Uterus (tissue), 4 donors: ENCODE data around the gene PHC2. TPM values are rescaled to one million over a fixed set of nuclear protein-coding genes. Genes with fewer than 3 reads are reported as not detected.

Experiments
- DNase-seq, 2 donors: peaks; one replicate each; pipeline ENCODE4 v3.0.0-alpha.2; 2019 to 2020
- H3K27ac ChIP-seq, 2 donors: fragments of 200-600 bp; sonication (generic); 1 replicate in 1 of 2; 2 replicates in 1 of 2; pipeline ENCODE4 v1.5.1; 2016 to 2018
- H3K27me3 ChIP-seq, 2 donors: fragments of 200-600 bp; sonication (generic); one replicate each; pipeline ENCODE4 v1.5.1; 2018 to 2019; ENCODE audit warnings: control low read depth in 1 of 2
- H3K36me3 ChIP-seq, 2 donors: fragments of 200-600 bp; sonication (generic); one replicate each; pipeline ENCODE4 v1.5.1; 2019; ENCODE audit warnings: control low read depth in 1 of 2
- H3K4me1 ChIP-seq, 2 donors: fragments of 200-600 bp; sonication (generic); one replicate each; pipeline ENCODE4 v1.5.1; 2018 to 2019; ENCODE audit warnings: control low read depth in 1 of 2
- H3K4me3 ChIP-seq, 2 donors: fragments of 200-600 bp; sonication (generic); 1 replicate in 1 of 2; 2 replicates in 1 of 2; pipeline ENCODE4 v1.5.1; 2018 to 2019; ENCODE audit warnings: mild to moderate bottlenecking in 1 of 2
- H3K9me3 ChIP-seq, 2 donors: fragments of 200-600 bp; sonication (generic); one replicate each; pipeline ENCODE4 v1.5.1; 2019; ENCODE audit warnings: control low read depth in 1 of 2
- POLR2A ChIP-seq, 2 donors: fragments of 450-650 bp; IDR thresholded peaks; one replicate each; pipeline ENCODE4 v1.6.1; 2016; ENCODE audit warnings: antibody characterized with exemption in 2 of 2, mild to moderate bottlenecking in 1 of 2, moderate library complexity in 1 of 2
- intact Hi-C: fragments of 100-400 bp; cut with DNase I; formaldehyde crosslinking; loops from one replicate; pipeline ENCODE4 v1.15.1; 2023; ENCODE audit warnings: low total_unique reads
- total RNA-seq, 4 donors: library from RNA; depleted of rRNA in 3 of 4; stranded (reverse); fragments of >200 nt in 3 of 4; gene quantifications; one replicate each; pipeline versions ENCODE4 v1.1.0 to v1.2.4, GENCODE V29; 2014 to 2023
- TF ChIP-seq, protein P1 (sequence below), 4 experiments: fragments of 200-600 bp in 2 of 4; fragments of 450-650 bp in 2 of 4; sonication (generic) in 2 of 4; IDR thresholded peaks; one replicate each; pipeline ENCODE4 v1.5.1; 2016 to 2019; ENCODE audit warnings: antibody characterized with exemption in 4 of 4, mild to moderate bottlenecking in 2 of 4, moderate library complexity in 1 of 4
- donor health status: DM: yes; HTN: yes; CAD: no.

Gene PHC2
- total RNA-seq, 4 donors from 2014 or later, result 51.5 to 203 (median 102) TPM

DNA sequence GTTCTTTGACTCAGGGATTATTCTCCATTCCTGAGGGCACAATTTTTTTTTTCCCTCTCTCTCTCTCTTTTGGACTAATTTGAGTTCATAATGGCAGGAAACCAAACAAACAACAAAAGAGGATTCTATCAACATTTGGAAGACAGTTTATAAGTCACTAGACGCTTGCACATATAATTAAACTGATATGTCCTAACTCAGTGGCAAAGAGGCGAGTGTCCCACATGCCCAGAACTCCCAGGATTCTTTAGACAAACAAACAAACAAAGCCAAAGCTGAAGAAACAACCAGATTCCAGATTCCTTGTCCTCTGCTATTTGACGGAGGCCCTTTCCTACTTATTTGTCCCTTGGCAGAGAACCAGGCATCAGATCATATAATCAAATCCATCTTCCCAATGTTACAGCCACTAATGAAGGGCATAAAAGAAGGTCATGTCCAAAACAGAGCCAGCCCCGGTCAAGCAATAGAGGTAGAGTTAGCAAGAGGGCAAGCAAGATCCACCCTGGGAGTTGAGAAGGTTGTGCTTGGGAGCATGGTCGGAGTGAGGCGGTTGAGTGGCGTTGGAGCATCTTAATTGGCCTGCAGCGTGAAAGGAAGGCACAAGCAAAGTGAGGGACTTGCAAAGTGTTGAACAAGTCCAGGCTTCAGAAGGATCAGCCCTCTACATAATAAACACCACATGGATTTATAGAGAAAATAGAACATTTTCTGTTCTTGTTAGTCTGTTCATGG, 144.3 kb downstream of the PHC2 start:
- Histone ChIP-seq H3K9me3 (no peaks in the 10 kb centered on the region), H3K36me3 (no peaks in the 10 kb centered on the region), H3K4me3 (no peak overlapping the region), H3K27ac (no peak overlapping the region), H3K27me3 (no peaks in the 10 kb centered on the region), H3K4me1 (peaks cover 0 to 7% of the 10 kb centered on the region in 2 donors)
- DNase-seq, result no peak
- TF ChIP-seq, protein P1, sequence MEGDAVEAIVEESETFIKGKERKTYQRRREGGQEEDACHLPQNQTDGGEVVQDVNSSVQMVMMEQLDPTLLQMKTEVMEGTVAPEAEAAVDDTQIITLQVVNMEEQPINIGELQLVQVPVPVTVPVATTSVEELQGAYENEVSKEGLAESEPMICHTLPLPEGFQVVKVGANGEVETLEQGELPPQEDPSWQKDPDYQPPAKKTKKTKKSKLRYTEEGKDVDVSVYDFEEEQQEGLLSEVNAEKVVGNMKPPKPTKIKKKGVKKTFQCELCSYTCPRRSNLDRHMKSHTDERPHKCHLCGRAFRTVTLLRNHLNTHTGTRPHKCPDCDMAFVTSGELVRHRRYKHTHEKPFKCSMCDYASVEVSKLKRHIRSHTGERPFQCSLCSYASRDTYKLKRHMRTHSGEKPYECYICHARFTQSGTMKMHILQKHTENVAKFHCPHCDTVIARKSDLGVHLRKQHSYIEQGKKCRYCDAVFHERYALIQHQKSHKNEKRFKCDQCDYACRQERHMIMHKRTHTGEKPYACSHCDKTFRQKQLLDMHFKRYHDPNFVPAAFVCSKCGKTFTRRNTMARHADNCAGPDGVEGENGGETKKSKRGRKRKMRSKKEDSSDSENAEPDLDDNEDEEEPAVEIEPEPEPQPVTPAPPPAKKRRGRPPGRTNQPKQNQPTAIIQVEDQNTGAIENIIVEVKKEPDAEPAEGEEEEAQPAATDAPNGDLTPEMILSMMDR (IDR thresholded peaks at IDR 0.05), result no peak
- TF ChIP-seq POLR2A (IDR thresholded peaks at IDR 0.05), result no peak
- intact Hi-C loops, result no loop called here

DNA sequence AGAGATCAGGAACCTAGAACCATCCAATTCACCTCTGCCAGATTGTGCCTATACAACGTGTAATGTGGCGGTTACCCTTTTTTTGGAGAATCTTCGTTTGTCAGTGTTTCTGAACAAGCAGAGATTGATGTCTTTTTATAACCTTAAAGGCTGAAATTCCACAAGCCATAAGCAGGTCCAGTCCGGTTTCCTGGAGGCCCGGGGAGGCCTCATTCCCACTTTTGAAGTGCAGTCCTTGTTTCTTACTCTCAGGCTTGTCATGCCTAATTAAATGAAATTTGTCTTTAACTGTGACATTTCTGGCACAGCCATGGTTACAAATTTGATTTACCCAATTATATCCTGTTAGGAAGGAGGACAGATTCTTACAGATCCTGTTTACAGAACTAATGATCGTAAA, 146.8 kb downstream of the PHC2 start:
- DNase-seq, result no peak
- H3K4me1 ChIP-seq, result peaks cover 0 to 4% of the 10 kb centered on the region in 2 donors
- H3K4me3 ChIP-seq, result no peak overlapping the region
- TF ChIP-seq, protein P1 (IDR thresholded peaks at IDR 0.05), result no peak
- no peak for TF ChIP-seq POLR2A (IDR thresholded peaks at IDR 0.05)
- no peak overlapping the region for H3K27ac ChIP-seq
- intact Hi-C loops, result no loop called here
- H3K27me3 ChIP-seq, result no peaks in the 10 kb centered on the region
- H3K36me3 ChIP-seq, result no peaks in the 10 kb centered on the region
- no peaks in the 10 kb centered on the region for H3K9me3 ChIP-seq

DNA sequence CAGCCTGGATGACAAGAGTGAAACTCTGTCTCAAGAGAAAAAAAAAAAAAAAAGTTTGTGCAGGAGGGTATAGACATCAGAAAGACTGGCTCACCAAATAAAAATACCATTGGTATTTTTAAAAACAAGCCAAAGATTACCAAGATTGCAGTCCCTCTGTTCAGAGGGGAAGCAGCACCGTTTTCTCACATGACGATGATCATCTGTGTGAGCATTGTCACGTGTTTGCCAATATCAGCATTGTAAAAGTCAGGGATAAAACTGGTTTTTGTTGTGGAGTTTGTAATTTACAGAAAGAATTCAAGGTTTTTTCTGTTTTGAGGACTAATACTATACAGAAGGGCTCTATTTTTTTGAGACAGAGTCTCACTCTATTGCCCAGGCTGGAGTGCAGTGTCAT, 148.1 kb downstream of the PHC2 start:
- Histone ChIP-seq H3K36me3 (no peaks in the 10 kb centered on the region), H3K4me1 (no peaks in the 10 kb centered on the region), H3K9me3 (no peaks in the 10 kb centered on the region), H3K27me3 (no peaks in the 10 kb centered on the region), H3K27ac (no peak overlapping the region), H3K4me3 (no peak overlapping the region)
- TF ChIP-seq, protein P1 (IDR thresholded peaks at IDR 0.05), result no peak
- no peak for TF ChIP-seq POLR2A (IDR thresholded peaks at IDR 0.05)
- DNase-seq, result no peak
- intact Hi-C loops, result no loop called here

DNA sequence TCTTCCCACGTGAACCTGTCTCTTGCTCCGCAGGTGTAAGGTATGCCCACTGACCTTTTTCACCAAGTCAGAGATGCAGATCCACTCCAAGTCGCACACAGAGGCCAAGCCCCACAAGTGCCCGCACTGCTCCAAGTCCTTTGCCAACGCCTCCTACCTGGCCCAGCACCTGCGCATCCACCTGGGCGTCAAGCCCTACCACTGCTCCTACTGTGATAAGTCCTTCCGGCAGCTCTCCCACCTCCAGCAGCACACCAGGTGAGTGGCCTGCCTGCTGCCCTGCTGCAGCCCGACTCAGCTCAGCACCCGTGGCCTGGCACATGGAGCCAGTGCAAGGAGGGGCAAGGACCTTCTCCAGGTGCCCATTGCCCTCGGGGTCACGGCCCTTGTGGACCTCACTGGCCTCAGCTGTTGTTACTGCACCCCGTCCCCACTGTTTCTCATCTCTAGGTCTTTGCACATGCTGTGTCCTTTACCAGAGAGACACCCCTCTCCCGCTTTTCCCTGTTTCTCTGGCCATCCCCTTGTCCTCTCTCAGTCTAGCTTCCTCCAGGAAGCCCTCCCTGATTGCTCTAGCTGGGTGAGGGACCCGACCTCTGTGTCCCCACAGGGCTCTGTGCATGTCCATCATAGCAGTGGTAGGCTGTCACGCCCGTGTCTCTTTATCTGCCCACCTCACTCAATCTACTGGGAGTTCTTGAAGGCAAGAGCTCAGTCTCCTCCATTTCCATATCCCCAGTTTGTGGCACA, 149.2 kb downstream of the PHC2 start:
- intact Hi-C loops, result no loop called here
- Histone ChIP-seq H3K27ac (no peak overlapping the region), H3K36me3 (no peaks in the 10 kb centered on the region), H3K4me1 (no peaks in the 10 kb centered on the region), H3K4me3 (no peak overlapping the region), H3K27me3 (no peaks in the 10 kb centered on the region), H3K9me3 (no peaks in the 10 kb centered on the region)
- DNase-seq, result no peak
- TF ChIP-seq POLR2A (IDR thresholded peaks at IDR 0.05), result no peak
- TF ChIP-seq, protein P1 (IDR thresholded peaks at IDR 0.05), result no peak

DNA sequence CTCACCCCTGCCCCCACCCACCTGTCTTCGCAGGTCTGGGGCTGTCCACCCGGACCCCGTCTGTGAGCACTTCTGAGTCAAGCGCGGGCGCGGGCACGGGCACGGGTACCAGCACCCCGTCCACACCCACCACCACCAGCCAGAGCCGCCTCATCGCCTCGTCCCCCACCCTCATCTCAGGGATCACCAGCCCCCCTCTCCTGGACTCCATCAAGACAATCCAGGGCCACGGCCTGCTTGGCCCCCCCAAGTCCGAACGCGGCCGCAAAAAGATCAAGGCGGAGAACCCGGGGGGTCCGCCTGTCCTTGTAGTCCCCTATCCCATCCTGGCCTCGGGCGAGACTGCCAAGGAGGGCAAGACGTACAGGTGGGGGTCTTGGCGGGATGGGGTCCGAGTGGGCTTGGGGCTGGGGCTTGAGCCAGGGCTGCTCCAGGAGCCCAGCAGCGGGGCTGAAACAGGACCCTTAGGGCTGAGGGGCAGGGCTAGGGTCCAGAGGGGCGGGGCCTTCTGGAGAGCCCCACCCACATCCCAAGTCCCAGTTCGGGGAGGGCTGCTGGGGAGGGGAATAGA, 150.7 kb downstream of the PHC2 start:
- H3K4me3 ChIP-seq, result no peak overlapping the region
- H3K4me1 ChIP-seq, result no peaks in the 10 kb centered on the region

More for the DNA sequence above, 150.7 kb downstream of the PHC2 start:
- H3K36me3 ChIP-seq, result no peaks in the 10 kb centered on the region
- DNase-seq, result no peak
- no peak for TF ChIP-seq POLR2A (IDR thresholded peaks at IDR 0.05)
- H3K27ac ChIP-seq, result no peak overlapping the region
- intact Hi-C loops, result no loop called here
- H3K27me3 ChIP-seq, result no peaks in the 10 kb centered on the region
- H3K9me3 ChIP-seq, result no peaks in the 10 kb centered on the region
